HG02973 (cell line): ENCODE results near the gene PPL.
"Not testable (repeated sequence)": the region's sequence is repeated elsewhere in the genome, so short reads cannot be mapped to it uniquely, and the experiment has no call there.

ENCODE experiments used
- ATAC-seq: cut with Tn5 transposase; IDR thresholded peaks from one replicate; pipeline ENCODE4 v1.9.1; 2021; ENCODE audit warnings: moderate library complexity; ENCODE audit not compliant: unreplicated experiment

Gene PPL

GRCh38 chr16:4936991-4937781 is at the start of gene PPL:
Gene PPL, minus strand, starts transcription at chr16:4937148. Its CDS starts 103 bp downstream, at chr16:4937045.
- no peak for ATAC-seq

DNA sequence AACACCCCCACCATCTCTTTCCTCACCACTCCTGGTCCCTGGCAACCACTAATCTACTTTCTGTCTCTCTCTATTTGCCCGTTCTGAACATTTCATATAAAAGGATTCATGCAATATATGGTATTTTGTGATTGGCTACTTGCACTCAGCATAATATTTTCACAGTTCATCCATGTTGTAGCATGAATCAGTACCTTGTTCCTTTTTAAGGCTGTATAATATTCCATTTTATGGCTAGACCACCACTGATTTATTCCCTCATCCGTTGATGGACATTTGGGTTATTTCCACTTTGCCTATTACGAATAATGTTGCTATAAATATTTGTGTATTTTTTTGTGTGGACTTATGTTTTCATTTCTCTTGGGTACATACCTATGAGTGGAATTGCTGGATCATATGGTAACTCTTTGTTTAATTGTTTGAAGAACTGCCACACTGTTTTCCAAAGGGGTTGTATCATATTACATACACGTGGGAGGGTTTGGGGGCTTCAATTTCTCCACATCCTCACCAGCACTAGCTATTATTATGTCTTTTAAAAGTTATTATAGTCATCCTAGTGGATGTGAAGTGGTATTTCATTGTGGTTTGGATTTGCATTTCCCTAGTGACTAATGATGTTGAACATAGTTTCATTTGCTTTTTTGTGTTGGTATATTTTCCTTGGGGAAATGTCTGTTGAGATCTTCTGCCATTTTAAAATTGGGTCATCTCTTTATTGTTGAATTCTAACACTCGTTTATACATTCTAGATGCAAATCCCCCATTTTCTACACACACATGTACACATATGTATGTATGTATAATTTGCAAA is 47.4 kb upstream of the PPL start:
- no peak for ATAC-seq

GRCh38 chr16:4982056-4982867 is 45.3 kb upstream of the PPL start:
- no peak for ATAC-seq

DNA sequence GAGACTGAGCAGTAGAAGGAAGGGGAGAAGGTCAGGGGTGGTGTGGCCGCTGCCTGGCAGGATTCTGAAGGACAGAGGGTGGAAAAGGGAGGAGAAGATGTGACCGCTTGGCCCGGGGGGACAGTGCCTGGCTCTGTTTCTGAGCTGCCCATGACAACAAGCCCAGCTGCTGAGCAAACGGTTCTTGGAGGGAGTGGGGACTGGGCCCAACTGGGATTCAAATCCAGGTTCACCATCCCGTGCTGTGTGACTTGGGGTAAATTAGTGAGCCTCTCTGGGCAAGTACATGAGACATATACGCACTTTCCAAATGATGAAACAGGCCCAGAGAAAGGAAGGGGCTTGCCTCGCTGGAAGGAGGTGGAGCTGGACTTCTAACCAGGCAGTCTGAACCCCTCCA is 44.5 kb upstream of the PPL start:
- no peak for ATAC-seq

GRCh38 chr16:4980691-4981090 is 43.7 kb upstream of the PPL start:
- ATAC-seq, result no peak

GRCh38 chr16:4979736-4980660 is 43.0 kb upstream of the PPL start:
- ATAC-seq, result no peak

DNA sequence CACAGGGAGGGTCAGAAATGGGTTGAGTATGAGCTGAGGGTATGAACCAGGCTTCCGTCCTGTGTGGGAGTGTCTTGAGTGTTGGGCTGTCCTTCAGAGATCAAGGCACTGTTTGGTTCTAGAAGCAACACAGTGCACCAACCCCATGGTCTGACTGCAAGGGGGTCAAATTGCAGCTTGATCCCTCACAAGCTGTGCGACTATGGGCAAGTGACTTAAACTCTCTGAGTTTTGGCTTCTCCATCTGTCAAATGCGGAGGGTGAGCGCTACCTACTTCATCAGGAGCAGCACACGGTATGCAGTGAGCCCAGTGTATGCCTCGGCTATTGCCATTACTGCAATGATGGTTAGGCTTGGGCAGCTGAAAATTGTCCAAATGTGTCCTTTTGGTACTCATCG is 42.2 kb upstream of the PPL start:
- ATAC-seq, result no peak

- no peak for ATAC-seq
Measured at GRCh38 chr16:4976611-4977145, 39.7 kb upstream of the PPL start.

GRCh38 chr16:4976079-4976478 is 39.1 kb upstream of the PPL start:
- ATAC-seq, result peak; percentile 96

GRCh38 chr16:4972938-4973587 is 36.1 kb upstream of the PPL start:
- no peak for ATAC-seq

- no peak for ATAC-seq
Measured at GRCh38 chr16:4970010-4970409, 33.1 kb upstream of the PPL start.

- no peak for ATAC-seq
Measured at GRCh38 chr16:4968879-4969483, 32.0 kb upstream of the PPL start.

GRCh38 chr16:4968278-4968677 is 31.3 kb upstream of the PPL start:
- not testable (repeated sequence) for ATAC-seq

DNA sequence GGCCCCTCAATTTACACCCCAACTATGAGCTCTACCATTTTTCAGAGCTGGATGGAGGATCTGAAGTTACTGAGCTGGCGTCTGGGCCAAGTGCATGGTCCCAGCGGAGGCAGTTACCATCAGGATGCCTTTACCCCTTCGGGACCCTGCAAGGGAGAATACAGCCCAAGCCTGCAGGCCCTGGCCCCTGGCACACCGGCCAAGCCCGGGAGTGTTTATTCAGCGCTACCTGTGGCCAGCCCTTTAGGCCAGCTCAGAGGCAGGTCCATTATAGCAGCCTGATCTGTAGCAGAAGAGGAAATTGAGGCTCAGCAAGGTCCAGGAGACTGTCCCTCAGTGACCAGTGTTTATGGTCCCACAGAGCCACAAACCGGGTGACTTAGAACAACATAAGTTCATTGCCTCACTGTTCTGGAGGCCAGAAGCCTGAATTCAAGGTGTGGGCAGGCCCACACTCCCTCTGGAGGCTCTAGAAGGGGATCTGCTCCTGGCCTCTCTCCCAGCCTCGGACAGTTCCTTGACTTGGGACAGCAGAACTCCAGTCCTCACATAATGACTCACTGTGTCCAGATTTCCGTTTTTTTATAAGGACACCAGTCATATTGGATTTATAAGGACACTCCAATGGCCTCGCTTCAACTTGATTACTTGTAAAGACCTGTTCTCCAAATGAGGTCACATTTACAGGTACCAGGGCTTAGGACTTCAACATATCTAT is 29.9 kb upstream of the PPL start:
- ATAC-seq, result no peak

- not testable (repeated sequence) for ATAC-seq
Measured at GRCh38 chr16:4963527-4963926, 26.6 kb upstream of the PPL start.

DNA sequence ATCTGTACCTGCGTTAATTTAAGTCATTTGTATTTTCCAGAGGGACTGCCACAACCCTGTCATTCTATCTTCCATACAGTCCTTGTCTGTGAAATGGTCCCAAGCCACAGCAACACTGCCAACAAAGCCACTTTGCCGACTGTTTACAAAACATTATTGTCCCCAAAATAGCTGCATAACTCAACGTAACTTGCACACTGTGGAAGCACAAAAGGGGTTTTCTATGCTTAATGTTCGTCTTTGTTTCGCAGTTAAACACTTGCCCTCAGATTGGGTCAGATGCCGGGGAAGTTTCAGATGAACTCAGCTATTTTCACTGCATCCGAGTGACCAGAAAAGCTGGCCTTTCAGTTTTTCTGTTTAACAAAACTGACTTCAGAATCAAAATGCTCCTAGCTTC is 25.8 kb upstream of the PPL start:
- no peak for ATAC-seq

DNA sequence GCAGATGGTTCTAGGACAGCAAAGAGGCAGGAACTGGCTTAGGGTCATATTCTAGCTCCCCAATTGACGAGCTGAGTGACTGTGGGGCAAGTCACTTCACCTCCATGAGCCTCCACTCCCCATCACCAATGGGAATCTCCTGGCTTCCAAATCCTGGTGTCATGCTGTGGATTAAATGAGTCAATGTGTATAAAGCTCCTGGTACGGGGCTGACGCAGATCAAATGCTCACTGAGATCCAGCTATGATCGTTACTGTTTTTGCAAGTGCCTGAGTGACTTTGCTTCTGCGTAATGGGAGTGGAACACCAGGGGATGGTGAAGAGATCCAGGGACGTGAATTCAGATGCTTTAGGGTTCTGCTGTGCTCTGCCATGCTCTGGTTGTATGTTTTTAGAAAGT is 23.6 kb upstream of the PPL start:
- no peak for ATAC-seq
